Metanephros (tissue), 1 donor: ENCODE data around the gene OR2H1. TPM values are rescaled to one million over a fixed set of nuclear protein-coding genes. Genes with fewer than 3 reads are reported as not detected.

Experiments used
- total RNA-seq: library from RNA; depleted of rRNA; stranded (reverse); fragments of >200 nt; gene quantifications from one replicate; pipeline ENCODE4 v1.2.3, GENCODE V29; 2014

OR2H1 gene
- total RNA-seq: not detected

GRCh38 chr6:29456971-29457370 lies at the start of gene OR2H1, which contains the start of gene OR11A1:
Gene OR2H1, plus strand, starts transcription at chr6:29457155. Its CDS starts 4,615 bp downstream, at chr6:29461770.
Gene OR11A1, minus strand, starts transcription at chr6:29457071. Its CDS starts 29,430 bp downstream, at chr6:29427641.

GRCh38 chr6:29414588-29414987 lies 42.4 kb upstream of the OR2H1 start, which contains the start of gene OR12D1:
Gene OR12D1, plus strand, starts transcription at chr6:29414928.

GRCh38 chr6:29439006-29439405 lies 17.9 kb upstream of the OR2H1 start, which contains the start of gene OR10C1:
Gene OR10C1, plus strand, starts transcription at chr6:29439306. Its CDS starts 710 bp downstream, at chr6:29440016.

GRCh38 chr6:29487660-29488059 lies 30.7 kb downstream of the OR2H1 start, which contains the start of gene MAS1L:
Gene MAS1L, minus strand, starts transcription at chr6:29487956. Its CDS starts 54 bp downstream, at chr6:29487902.

Other genes with a start within 250 kb of the OR2H1 start
- gene OR14J1, start 155.5 kb upstream of the OR2H1 start, total RNA-seq: not detected
- gene OR5V1, start 88.3 kb upstream of the OR2H1 start, total RNA-seq: not detected
- gene OR12D3, start 81.9 kb upstream of the OR2H1 start, total RNA-seq: not detected
- not detected for gene OR12D2, start 61.5 kb upstream of the OR2H1 start, total RNA-seq
- gene OR12D1, start 42.2 kb upstream of the OR2H1 start, total RNA-seq: not detected
- not detected for gene OR10C1, start 17.8 kb upstream of the OR2H1 start, total RNA-seq
- not detected for gene OR11A1, start 84 bp upstream of the OR2H1 start, total RNA-seq
- gene MAS1L, start 30.8 kb downstream of the OR2H1 start, total RNA-seq: not detected
- gene UBD, start 102.6 kb downstream of the OR2H1 start, total RNA-seq: 1.1 TPM
- gene OR2H2, start 128.0 kb downstream of the OR2H1 start, total RNA-seq: not detected
- 45.4 TPM for gene GABBR1, start 176.0 kb downstream of the OR2H1 start, total RNA-seq
- not detected for gene MOG, start 199.9 kb downstream of the OR2H1 start, total RNA-seq
- gene ZFP57, start 224.0 kb downstream of the OR2H1 start, total RNA-seq: not detected